VCaP (cell line): Measurements from ENCODE around the gene SIRPB2.

Experiments used
- H3K27ac ChIP-seq: fragments of 450-650 bp; 2 replicates; pipeline ENCODE4 v1.5.1; 2017
- TF ChIP-seq, protein P1 (sequence below): fragments of 450-650 bp; conservative IDR thresholded peaks from 2 replicates; pipeline ENCODE4 v1.5.1; 2017; ENCODE audit warnings: mild to moderate bottlenecking, moderate library complexity

The SIRPB2 gene

DNA sequence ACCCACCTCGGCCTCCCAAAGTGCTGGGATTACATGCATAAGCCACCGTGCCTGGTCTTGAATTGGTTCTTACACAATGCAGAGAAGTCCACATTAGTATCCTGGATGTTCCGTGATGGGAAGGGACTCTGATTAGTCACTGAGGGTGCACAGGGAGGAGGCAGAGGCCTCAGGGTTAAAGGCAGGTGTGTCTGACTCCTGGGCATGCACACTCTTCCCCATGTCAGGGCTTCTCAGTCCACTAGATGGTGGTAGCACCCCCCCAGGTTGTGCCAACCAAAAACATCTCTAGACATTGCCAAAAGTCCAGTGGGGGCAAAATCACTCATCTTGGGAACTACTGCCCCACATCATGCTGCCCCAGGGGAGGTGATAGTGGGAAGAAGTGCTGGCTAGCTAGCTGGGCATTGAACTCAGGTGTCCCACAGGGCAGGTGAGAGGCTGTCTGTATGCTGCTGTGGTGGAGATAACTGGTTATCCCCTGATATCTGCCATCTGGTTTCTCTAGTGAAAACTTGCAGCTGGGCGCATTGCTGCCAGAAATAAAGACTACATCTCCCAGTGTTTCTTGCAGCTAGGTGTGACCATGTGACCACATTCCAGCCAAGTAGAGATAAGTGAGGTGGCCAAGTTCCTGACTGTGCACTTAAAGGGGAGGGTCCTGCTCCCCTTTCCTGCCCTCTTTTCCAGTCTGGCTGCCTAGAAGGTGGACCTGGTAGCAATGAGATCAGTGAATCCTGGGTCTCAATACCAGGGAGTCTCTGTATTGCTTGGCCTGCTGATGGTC is 16.2 kb downstream of the SIRPB2 start:
- H3K27ac ChIP-seq = no peak overlapping the region
- TF ChIP-seq, protein P1, sequence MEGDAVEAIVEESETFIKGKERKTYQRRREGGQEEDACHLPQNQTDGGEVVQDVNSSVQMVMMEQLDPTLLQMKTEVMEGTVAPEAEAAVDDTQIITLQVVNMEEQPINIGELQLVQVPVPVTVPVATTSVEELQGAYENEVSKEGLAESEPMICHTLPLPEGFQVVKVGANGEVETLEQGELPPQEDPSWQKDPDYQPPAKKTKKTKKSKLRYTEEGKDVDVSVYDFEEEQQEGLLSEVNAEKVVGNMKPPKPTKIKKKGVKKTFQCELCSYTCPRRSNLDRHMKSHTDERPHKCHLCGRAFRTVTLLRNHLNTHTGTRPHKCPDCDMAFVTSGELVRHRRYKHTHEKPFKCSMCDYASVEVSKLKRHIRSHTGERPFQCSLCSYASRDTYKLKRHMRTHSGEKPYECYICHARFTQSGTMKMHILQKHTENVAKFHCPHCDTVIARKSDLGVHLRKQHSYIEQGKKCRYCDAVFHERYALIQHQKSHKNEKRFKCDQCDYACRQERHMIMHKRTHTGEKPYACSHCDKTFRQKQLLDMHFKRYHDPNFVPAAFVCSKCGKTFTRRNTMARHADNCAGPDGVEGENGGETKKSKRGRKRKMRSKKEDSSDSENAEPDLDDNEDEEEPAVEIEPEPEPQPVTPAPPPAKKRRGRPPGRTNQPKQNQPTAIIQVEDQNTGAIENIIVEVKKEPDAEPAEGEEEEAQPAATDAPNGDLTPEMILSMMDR = peak; percentile 35

DNA sequence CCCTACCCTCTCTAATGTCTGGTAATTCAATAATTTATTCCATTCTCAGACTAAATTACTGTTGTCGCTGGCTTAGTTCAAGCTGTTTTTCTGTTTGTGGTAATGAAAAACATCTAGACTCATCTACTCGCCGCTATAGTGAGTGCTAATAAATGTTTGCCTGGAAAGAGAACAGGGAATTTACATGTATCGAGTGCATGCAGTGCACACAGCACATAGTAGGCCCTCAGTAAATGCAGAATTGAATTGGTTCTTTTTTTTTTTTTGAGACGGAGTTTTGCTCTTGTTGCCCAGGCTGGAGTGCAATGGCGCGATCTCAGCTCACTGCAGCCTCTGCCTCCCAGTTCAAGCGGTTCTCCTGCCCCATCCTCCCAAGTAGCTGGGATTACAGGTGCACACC is 16.9 kb downstream of the SIRPB2 start:
- TF ChIP-seq, protein P1 = no peak
- no peak overlapping the region for H3K27ac ChIP-seq

GRCh38 chr20:1473246-1474220 is 17.7 kb downstream of the SIRPB2 start:
- TF ChIP-seq, protein P1 = no peak
- no peak overlapping the region for H3K27ac ChIP-seq

DNA sequence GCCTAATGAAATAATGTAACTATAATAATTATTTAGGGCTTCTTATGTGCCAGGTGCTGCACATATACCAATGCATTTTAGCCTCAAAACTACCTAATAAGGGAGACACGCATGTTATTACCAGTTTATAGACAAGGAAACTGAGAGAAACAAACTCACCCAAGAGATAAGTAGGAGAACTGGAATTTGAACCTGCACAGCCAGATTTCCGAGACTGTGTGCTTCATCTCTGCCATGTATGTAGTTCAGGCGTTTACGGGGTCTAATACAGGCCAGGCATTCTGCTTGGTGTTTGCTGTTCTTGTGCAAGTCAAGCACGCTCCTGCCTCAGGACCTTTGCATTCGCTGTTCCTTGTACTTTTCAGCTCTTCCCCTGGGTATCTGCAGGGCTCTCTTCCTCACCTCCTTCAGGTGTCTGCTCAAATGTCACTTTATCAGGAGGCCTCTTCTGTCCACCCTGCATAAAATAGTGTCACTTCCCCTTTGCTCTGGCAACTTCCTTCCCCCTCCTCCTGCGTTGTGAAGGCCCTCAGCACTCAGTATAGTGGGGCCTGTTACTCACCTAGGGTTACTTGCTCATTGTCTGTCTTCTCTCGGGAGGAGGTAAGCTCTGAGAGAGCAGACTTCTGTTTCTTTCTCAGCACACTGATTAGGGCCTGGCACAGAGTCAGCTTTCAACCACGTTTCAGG is 18.5 kb downstream of the SIRPB2 start:
- H3K27ac ChIP-seq = no peak overlapping the region
- TF ChIP-seq, protein P1 = no peak

DNA sequence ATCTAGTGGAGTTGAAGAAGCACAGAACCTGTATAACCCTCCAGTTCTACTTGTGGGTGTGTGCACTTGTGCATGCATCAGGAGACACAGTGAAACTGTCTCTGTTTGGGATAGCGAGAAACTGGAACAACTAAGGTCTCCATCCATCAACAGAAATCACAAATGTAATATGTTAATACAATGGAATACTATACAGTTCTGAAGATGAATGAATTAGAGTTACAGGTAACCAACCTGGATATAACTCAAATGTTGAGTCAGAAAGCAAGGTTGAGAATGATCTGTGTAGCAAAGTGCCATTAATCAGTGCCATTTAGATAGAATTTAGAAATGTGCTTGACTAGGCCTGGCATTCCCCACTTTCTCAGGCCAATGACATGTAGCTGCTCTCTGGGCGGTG is 20.0 kb downstream of the SIRPB2 start:
- peak overlapping the region; percentile 58 for H3K27ac ChIP-seq
- TF ChIP-seq, protein P1 = no peak

DNA sequence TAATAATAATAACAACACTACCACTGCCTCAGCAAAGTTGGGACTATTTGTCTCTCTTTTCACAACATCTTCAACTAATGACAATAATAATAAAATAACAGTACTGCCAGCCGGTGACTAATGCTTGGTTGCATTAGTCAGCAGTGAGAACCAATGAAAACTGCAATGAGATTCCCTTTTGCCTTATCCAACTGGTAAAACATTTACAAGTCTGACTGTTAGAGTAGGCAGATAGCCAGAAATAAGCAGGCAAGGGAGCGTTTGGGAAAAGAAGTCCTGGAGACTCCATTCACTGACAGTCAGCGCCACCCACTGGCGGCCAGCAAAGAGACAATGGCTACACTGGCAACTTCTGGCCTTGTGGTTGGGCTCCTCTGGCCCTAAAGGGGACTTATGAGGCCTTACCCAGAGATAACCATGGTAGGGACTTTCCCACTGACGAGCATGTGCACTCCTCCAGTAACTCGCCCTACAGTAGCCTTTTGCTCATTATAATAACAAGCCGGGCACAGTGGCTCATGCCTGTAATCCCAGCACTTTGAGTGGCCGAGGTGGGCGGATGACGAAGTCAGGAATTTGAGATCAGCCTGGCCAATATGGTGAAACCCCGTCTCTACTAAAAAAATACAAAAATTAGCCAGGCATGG is 21.2 kb downstream of the SIRPB2 start:
- TF ChIP-seq, protein P1 = peak; percentile 97
- peak overlapping the region; percentile 58 for H3K27ac ChIP-seq
